Endodermal cell (in vitro differentiated cells): Measurements from ENCODE around the gene MARF1. TPM values are rescaled to one million over a fixed set of nuclear protein-coding genes. Genes with fewer than 3 reads are reported as not detected.
"Not testable (repeated sequence)": the region's sequence is repeated elsewhere in the genome, so short reads cannot be mapped to it uniquely, and the experiment has no call there.

Experiments used
- DNase-seq: peaks from one replicate; pipeline ENCODE4 v3.0.0-alpha.2; 2017
- H3K27ac ChIP-seq: 2 replicates; pipeline ENCODE4 v1.5.1; 2013; ENCODE audit warnings: mild to moderate bottlenecking, low read depth, low read length, moderate library complexity
- H3K27me3 ChIP-seq: 2 replicates; pipeline ENCODE4 v1.6.1; 2013; ENCODE audit warnings: mild to moderate bottlenecking, low read length, moderate library complexity; ENCODE audit not compliant: insufficient read depth, control insufficient read depth, poor library complexity, severe bottlenecking
- H3K36me3 ChIP-seq: 2 replicates; pipeline ENCODE4 v1.7.0; 2013; ENCODE audit warnings: mild to moderate bottlenecking, low read length, moderate library complexity; ENCODE audit not compliant: control insufficient read depth, insufficient read depth
- H3K4me1 ChIP-seq: one replicate; pipeline ENCODE4 v1.7.0; 2013; ENCODE audit warnings: low read length; ENCODE audit not compliant: control insufficient read depth, insufficient read depth
- H3K4me3 ChIP-seq: 2 replicates; pipeline ENCODE4 v1.5.1; 2013; ENCODE audit warnings: mild to moderate bottlenecking, low read length, moderate library complexity
- H3K9ac ChIP-seq: 2 replicates; pipeline ENCODE4 v1.6.1; 2013; ENCODE audit warnings: mild to moderate bottlenecking, low read length, moderate library complexity; ENCODE audit not compliant: poor library complexity, severe bottlenecking; ENCODE audit errors: extremely low read depth
- H3K9me3 ChIP-seq: 2 replicates; pipeline ENCODE4 v1.6.1; 2013; ENCODE audit warnings: mild to moderate bottlenecking, low read length, moderate library complexity; ENCODE audit not compliant: control insufficient read depth
- H3K27ac Mint-ChIP-seq: 2 replicates; pipeline ENCODE4 v1.8.0; 2020; ENCODE audit warnings: mixed read lengths
- H3K27me3 Mint-ChIP-seq: 2 replicates; pipeline ENCODE4 v1.8.0; 2021; ENCODE audit warnings: mild to moderate bottlenecking, mixed read lengths; ENCODE audit not compliant: insufficient read depth
- H3K36me3 Mint-ChIP-seq: 2 replicates; pipeline ENCODE4 v1.8.0; 2020; ENCODE audit warnings: low read depth, mixed read lengths
- H3K4me1 Mint-ChIP-seq: 2 replicates; pipeline ENCODE4 v1.8.0; 2020; ENCODE audit warnings: mixed read lengths
- H3K4me3 Mint-ChIP-seq: 2 replicates; pipeline ENCODE4 v1.8.0; 2020; ENCODE audit warnings: mild to moderate bottlenecking, moderate library complexity, mixed read lengths
- H3K9me3 Mint-ChIP-seq: 2 replicates; pipeline ENCODE4 v1.8.0; 2020; ENCODE audit warnings: mild to moderate bottlenecking, mixed read lengths
- WGBS, 2 experiments: methylation state at CpG; one replicate each; pipeline versions ENCODE4 v1.1.5 to v1.1.7; 2013; ENCODE audit warnings: missing lambda C conversion rate in 2 of 2, mixed read lengths in 1 of 2; ENCODE audit not compliant: insufficient coverage in 1 of 2, insufficient read length in 1 of 2; 5-methylcytosine and 5-hydroxymethylcytosine counted together
- total RNA-seq, 2 donors: library from RNA; stranded (reverse); fragmentation: NEBNext Ultra II Directional in 1 of 2; extraction: Animal tissue kit (Norgen Biotek cat#: 25700) in 1 of 2; gene quantifications; 2 replicates in 1 of 2; 3 replicates in 1 of 2; pipeline ENCODE4 v1.2.1, GENCODE V29; 2021
- TF ChIP-seq, protein P1 (sequence below): fragments of 200-600 bp; sonication (generic); conservative IDR thresholded peaks from 2 replicates; pipeline ENCODE4 v1.5.0; 2021; ENCODE audit warnings: antibody characterized with exemption, mild to moderate bottlenecking

MARF1 gene
- total RNA-seq, 2 donors from 2014 or later = 39.3 to 39.6 TPM

DNA sequence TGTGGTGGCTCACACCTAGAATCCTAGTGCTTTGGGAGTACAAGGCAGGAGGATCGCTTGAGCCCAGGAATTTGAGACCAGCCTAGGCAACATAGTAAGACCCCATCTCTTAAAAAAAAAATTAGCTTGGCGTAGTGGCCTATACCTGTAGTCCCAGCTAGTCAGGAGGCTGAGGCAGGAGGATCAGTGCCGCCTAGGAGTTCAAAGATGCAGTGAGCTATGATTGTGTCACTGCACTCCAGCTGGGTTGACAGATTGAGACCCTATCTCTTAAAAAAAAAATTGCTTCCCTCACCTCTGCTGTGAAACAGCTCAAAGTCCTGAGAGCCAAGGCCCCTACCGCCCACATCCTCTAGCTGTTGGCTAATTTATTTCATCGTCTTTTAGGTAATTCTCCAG lies 17.2 kb upstream of the MARF1 start:
- Histone ChIP-seq H3K4me3 (no peak overlapping the region), H3K9me3 (no peaks in the 10 kb centered on the region), H3K4me1 (no peaks in the 10 kb centered on the region), H3K27me3 (no peaks in the 10 kb centered on the region), H3K27ac (no peak overlapping the region), H3K9ac (no peak overlapping the region), H3K36me3 (peaks cover 8% of the 10 kb centered on the region)
- no peaks in the 10 kb centered on the region for H3K9me3 Mint-ChIP-seq
- no peak overlapping the region for H3K4me3 Mint-ChIP-seq
- TF ChIP-seq, protein P1, sequence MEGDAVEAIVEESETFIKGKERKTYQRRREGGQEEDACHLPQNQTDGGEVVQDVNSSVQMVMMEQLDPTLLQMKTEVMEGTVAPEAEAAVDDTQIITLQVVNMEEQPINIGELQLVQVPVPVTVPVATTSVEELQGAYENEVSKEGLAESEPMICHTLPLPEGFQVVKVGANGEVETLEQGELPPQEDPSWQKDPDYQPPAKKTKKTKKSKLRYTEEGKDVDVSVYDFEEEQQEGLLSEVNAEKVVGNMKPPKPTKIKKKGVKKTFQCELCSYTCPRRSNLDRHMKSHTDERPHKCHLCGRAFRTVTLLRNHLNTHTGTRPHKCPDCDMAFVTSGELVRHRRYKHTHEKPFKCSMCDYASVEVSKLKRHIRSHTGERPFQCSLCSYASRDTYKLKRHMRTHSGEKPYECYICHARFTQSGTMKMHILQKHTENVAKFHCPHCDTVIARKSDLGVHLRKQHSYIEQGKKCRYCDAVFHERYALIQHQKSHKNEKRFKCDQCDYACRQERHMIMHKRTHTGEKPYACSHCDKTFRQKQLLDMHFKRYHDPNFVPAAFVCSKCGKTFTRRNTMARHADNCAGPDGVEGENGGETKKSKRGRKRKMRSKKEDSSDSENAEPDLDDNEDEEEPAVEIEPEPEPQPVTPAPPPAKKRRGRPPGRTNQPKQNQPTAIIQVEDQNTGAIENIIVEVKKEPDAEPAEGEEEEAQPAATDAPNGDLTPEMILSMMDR = no peak
- 94 to 99% methylated on average over 5 of the region's 5 CpGs for WGBS, 2 experiments
- no peaks in the 10 kb centered on the region for H3K4me1 Mint-ChIP-seq
- H3K36me3 Mint-ChIP-seq = peaks cover 24% of the 10 kb centered on the region
- no peaks in the 10 kb centered on the region for H3K27me3 Mint-ChIP-seq
- DNase-seq = no peak
- H3K27ac Mint-ChIP-seq = no peak overlapping the region

DNA sequence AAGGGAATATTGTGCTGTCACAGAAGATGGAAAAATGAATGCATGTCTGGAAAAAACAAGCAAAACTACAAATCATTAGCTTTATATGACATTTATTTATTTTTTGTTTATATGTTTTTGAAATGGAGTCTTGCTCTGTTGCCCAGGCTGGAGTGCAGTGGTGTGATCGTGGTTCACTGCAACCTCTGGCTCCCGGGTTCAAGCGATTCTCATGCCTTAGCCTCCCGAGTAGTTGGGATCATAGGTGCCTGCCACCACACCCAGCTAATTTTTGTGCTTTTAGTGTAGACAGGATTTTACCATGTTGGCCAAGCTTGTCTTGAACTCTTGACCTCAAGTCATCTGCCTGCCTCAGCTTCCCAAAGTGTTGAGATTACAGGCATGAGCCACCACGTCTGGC lies 15.6 kb upstream of the MARF1 start:
- Histone ChIP-seq H3K27ac (no peak overlapping the region), H3K4me3 (no peak overlapping the region), H3K9ac (no peak overlapping the region), H3K27me3 (no peaks in the 10 kb centered on the region), H3K9me3 (no peaks in the 10 kb centered on the region), H3K4me1 (no peaks in the 10 kb centered on the region), H3K36me3 (no peaks in the 10 kb centered on the region)
- TF ChIP-seq, protein P1 = no peak
- H3K27me3 Mint-ChIP-seq = no peaks in the 10 kb centered on the region
- no peak for DNase-seq
- peaks cover 14% of the 10 kb centered on the region for H3K36me3 Mint-ChIP-seq
- WGBS, 2 experiments = 90 to 96% methylated on average over 5 of the region's 5 CpGs
- H3K4me3 Mint-ChIP-seq = no peak overlapping the region
- H3K4me1 Mint-ChIP-seq = no peaks in the 10 kb centered on the region
- H3K9me3 Mint-ChIP-seq = no peaks in the 10 kb centered on the region
- H3K27ac Mint-ChIP-seq = no peak overlapping the region

DNA sequence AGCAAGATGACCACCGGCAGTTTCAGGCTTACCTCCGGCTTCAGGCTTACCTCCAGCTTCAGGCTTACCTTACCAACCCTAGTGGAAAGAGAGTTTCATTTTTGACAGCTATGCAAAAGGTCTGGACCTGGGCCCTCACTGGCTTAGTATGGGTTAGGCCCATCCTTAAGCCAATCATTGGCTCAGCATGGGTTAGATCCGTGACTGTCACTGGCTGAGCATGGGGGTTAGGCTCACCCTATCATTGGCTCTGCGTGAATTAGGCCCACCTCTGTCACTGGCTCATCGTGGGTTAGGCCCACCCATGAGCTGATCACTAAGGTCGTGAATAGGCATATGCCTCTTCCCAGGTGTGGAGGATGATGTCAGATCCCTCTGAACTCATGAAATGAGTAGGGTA lies 15.2 kb upstream of the MARF1 start:
- no peaks in the 10 kb centered on the region for H3K27me3 ChIP-seq
- H3K27ac ChIP-seq = no peak overlapping the region
- Mint-ChIP-seq H3K9me3 (no peaks in the 10 kb centered on the region), H3K27ac (peak overlapping the region; percentile 61), H3K36me3 (peaks cover 14% of the 10 kb centered on the region), H3K4me1 (no peaks in the 10 kb centered on the region), H3K4me3 (no peak overlapping the region), H3K27me3 (no peaks in the 10 kb centered on the region)
- TF ChIP-seq, protein P1 = no peak
- no peaks in the 10 kb centered on the region for H3K36me3 ChIP-seq
- no peaks in the 10 kb centered on the region for H3K9me3 ChIP-seq
- H3K9ac ChIP-seq = no peak overlapping the region
- no peak overlapping the region for H3K4me3 ChIP-seq
- WGBS, 2 experiments = 90 to 94% methylated on average over 4 to 6 of the region's 6 CpGs
- DNase-seq = peak; percentile 59
- H3K4me1 ChIP-seq = no peaks in the 10 kb centered on the region

DNA sequence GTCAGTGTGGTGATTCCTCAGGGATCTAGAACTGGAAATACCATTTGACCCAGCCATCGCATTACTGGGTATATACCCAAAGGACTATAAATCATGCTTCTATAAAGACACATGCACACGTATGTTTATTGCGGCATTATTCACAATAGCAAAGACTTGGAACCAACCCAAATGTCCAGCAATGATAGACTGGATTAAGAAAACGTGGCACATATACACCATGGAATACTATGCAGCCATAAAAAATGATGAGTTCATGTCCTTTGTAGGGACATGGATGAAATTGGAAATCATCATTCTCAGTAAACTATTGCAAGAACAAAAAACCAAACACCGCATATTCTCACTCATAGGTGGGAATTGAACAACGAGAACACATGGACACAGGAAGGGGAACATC lies 12.6 kb upstream of the MARF1 start:
- not testable (repeated sequence) for H3K4me1 ChIP-seq, H3K4me1 Mint-ChIP-seq, H3K27ac ChIP-seq, H3K36me3 ChIP-seq, H3K9me3 Mint-ChIP-seq, H3K4me3 ChIP-seq, H3K4me3 Mint-ChIP-seq, H3K27me3 ChIP-seq, H3K9me3 ChIP-seq, H3K9ac ChIP-seq, H3K27me3 Mint-ChIP-seq, H3K36me3 Mint-ChIP-seq, DNase-seq, H3K27ac Mint-ChIP-seq
- WGBS, 2 experiments = no CpG with 5 or more reads among the region's 6 CpGs
